MM.1S (cell line): ENCODE results near the gene CYP4F8.

Experiments used
- EZH2 ChIP-seq: fragments of 300-600 bp; sonication (generic); optimal IDR thresholded peaks from 2 replicates; pipeline ENCODE3; 2017; ENCODE audit warnings: low read depth, mild to moderate bottlenecking, antibody characterized with exemption, low read length, mixed read lengths
- TF ChIP-seq, protein P1 (sequence below): fragments of 300-600 bp; sonication (generic); IDR thresholded peaks from 2 replicates; pipeline ENCODE4 v1.5.1; 2016; ENCODE audit warnings: antibody characterized with exemption, low read length, mixed read lengths

DNA sequence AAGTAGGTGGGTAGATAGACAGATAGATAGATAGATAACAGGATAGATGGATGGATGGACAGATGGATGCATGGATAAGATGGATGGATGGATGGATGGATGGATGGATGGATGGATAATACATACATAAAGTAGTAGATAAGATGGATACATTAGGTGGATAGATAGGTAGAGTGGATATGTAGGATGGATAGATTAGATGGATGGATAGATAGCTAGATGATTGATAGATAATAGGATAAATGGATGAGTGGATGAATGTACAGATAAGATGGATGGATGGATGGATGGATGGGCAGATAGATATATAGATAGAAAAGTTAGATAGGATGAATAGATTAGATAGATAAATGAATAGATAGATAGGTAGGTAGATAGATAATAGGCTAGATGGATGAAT, 27.8 kb downstream of the CYP4F8 start:
- TF ChIP-seq, protein P1, sequence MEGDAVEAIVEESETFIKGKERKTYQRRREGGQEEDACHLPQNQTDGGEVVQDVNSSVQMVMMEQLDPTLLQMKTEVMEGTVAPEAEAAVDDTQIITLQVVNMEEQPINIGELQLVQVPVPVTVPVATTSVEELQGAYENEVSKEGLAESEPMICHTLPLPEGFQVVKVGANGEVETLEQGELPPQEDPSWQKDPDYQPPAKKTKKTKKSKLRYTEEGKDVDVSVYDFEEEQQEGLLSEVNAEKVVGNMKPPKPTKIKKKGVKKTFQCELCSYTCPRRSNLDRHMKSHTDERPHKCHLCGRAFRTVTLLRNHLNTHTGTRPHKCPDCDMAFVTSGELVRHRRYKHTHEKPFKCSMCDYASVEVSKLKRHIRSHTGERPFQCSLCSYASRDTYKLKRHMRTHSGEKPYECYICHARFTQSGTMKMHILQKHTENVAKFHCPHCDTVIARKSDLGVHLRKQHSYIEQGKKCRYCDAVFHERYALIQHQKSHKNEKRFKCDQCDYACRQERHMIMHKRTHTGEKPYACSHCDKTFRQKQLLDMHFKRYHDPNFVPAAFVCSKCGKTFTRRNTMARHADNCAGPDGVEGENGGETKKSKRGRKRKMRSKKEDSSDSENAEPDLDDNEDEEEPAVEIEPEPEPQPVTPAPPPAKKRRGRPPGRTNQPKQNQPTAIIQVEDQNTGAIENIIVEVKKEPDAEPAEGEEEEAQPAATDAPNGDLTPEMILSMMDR: no peak
- no peak for TF ChIP-seq EZH2
